HG03442 (cell line): ENCODE results near the gene MAST1.
"Not testable (repeated sequence)": the region's sequence is repeated elsewhere in the genome, so short reads cannot be mapped to it uniquely, and the experiment has no call there.

Experiments
- ATAC-seq: cut with Tn5 transposase; IDR thresholded peaks from one replicate; pipeline ENCODE4 v1.9.1; 2021; ENCODE audit warnings: mild to moderate bottlenecking, moderate library complexity; ENCODE audit not compliant: unreplicated experiment

MAST1 gene

DNA sequence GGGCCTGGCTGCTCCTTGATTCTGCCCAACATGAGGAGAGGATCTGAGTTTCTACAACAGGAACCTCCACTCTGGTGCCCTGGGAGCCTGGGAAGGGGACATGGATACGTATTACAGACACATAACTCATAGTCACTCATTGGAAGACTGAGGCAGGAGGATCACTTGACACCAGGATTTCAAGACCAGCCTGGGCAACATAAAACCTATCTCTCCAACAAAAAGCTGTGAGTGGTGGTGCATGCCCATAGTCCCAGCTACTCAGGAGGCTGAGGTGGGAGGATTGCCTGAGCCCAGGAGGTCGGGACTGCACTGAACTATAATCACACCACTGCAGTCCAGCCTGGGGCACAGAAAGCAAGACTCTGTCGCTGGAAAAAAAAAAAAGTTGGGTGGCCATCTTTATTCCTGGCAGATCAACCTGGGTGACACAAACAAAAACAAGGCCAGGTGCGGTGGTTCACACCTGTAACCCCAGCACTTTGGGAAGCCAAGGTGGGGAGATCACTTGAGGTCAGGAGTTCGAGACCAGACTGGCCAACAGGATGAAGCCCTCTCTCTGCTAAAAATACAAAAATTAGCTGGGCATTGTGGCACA, 49.8 kb downstream of the MAST1 start:
- no peak for ATAC-seq

DNA sequence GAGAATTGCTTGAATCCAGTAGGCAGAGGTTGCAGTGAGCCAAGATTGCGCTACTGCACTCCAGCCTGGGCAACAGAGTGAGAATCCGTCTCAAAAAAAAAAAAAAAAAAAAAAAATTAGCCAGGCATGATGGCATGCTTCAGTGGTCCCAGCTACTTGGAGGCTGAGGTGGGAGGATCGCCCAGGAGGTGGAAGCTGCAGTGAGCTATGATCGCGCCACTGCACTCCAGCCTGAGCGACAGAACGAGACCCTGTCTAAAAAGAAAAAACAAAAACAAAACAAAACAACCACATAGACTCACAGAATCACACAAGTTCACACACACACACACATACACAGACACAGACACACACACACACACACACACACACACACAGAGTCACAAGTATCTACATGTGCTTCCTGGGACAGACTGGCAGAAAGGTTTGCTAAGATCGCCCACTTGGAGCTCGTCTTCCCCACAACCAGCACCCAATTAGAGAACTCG, 52.0 kb downstream of the MAST1 start:
- not testable (repeated sequence) for ATAC-seq

DNA sequence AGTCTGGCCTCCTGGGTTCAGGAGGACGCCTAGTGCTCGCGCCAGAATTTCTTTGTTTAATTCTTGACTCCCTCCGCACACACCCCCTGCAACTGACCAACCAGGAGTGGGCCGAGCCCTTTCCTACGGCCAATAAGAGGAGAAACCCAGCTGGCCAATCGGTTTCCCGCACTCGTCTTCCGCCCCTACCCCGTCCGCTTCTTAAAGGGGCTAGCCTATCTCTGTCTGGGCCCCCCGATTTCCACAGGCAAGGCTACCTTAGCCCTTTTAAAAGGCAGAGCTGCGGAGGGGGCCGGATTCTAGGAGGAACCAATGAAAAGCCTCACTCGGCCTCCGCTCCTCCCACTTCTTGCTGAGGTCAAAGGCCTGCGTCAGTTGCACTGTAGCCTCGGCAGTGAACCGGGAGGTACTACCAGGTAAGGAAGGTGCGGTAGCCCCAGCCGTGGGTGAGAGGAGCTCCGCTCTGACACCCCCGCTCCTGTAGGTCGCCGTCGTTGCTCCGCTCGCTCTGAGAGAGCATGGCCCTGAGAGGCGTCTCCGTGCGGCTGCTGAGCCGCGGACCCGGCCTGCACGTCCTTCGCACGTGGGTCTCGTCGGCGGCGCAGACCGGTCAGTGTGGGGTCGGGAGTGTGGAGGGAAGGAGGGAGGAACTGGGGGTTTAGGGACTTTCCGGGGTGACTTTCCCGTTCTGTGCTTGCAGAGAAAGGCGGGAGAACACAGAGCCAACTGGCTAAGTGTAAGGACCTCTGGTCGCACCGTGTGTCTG, 52.7 kb downstream of the MAST1 start, which contains the start of gene GCDH:
Gene GCDH, plus strand, starts transcription at position 374 of the 766 bp plus-strand sequence. Its CDS starts 145 bp downstream, at position 519.
- ATAC-seq: peak; percentile 90

DNA sequence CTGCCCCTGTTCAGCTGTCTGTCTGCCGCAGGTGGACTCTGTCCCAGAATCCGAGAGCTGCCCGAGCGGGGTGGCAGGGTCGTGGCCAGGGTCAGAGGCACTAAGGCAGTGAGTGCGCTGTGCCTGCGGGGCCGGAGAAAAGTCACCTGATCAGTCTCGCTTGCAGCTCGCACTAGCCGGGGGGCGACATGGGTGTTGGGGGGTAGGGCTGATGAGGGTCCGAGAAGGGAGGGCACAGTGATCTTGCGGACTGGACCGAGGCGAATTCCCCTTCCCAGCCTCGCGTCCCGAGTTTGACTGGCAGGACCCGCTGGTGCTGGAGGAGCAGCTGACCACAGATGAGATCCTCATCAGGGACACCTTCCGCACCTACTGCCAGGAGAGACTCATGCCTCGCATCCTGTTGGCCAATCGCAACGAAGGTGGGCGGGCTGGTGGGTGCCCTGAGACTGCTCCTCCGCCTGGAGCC, 53.3 kb downstream of the MAST1 start:
- no peak for ATAC-seq

DNA sequence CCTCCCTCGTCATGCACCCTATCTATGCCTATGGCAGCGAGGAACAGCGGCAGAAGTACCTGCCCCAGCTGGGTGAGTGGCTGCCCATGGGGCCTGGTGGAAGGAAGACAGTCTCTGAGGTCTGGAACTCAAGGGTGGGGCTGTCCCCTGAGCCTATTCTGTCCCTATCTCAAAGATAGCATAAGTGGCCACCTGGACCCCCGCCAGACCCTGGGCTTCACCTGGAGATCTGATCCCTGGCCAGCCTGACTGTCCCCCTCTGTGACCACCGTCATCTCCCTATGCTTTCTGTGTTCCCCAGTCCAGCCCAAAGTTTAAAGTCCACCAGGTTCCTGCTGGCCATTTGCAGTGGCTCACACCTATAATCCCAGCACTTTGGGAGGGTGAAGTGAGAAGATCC, 55.3 kb downstream of the MAST1 start:
- no peak for ATAC-seq

DNA sequence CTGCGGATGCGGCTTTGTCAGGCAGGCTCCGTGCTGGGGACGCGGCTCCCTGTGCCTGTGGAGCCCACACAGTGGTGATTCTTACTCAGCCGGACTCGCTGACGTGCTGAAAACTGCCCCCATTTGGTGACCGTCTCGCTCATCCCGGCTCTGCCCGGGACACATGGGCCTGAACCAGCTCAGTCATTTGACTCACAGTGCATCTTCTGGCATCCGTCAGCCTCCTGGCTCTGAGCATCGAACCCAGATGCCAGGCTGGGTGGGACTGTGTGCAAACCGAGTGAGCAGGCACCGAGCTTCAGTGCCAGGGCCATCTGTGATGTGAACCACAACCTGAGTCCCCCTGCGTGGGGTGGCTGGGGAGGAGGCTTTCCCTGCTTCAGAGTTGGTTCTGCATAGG, 58.1 kb downstream of the MAST1 start:
- ATAC-seq: no peak

DNA sequence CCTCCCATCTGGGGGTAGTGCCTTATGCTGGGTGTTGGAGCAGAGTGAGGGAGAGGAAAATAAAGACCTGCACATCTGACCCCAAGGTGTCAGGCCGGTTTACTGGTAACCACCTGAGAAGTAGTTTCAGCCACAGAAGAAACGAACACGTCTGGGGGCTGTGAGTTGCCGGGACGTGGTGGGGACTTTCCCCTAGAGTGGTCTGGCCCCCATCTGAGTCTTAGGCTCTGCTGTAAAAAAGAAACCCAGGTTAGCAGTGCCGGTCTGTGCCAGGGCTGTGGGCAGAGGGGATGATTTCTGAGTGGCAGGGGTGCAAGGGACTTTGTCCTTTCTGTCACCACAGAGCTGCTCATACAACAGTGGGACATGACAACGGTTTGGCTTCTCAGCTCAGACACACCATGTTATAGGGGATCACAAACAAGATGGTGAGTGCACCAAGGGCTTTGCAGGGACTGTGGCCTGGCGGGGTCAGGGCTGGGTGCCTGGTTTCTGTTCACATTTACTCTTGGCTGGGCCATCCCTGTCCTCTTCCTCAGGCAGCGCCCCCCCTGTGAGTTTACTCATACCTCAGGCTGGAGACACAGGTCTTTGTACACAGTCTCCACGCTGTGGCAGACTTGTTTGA, 61.7 kb downstream of the MAST1 start:
- peak; percentile 73 for ATAC-seq

DNA sequence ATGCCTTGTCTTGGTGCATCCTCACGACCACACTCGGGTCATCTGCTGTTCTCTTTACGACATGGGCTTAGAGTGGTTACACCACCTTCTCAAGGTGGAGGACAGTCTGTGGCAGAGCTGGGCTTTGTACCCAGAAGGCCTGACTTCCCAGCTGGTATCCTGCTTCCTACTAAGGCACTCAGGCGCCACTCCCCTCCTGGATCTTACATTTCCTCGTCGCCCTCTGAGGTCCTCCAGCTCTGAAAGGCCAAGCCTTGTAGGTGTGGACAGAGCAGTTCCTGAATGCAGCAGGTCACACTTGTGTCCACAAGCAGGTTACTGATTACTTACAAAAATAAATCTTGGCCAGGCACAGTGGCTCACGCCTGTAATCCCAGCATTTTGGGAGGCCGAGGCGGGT, 68.9 kb downstream of the MAST1 start:
- ATAC-seq: no peak

DNA sequence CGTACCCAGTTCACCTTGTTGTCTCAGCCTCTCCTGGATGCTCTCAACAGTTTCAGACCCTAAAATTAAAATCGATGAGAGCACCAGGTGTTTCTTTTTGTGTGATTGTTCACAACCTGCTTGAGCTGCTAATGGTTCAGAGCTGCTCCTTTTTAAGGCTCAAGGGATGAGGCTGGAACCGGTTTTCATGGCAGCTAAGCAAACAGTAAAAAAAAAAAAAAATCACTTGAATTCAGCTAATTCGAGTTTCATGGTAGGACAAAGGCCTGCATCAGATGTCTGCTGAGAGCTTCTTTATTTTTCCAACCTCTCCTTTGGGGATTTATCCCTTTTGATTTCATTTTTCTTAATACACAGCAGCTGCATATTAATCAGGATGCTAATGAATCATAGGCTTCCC, 74.3 kb downstream of the MAST1 start:
- no peak for ATAC-seq

DNA sequence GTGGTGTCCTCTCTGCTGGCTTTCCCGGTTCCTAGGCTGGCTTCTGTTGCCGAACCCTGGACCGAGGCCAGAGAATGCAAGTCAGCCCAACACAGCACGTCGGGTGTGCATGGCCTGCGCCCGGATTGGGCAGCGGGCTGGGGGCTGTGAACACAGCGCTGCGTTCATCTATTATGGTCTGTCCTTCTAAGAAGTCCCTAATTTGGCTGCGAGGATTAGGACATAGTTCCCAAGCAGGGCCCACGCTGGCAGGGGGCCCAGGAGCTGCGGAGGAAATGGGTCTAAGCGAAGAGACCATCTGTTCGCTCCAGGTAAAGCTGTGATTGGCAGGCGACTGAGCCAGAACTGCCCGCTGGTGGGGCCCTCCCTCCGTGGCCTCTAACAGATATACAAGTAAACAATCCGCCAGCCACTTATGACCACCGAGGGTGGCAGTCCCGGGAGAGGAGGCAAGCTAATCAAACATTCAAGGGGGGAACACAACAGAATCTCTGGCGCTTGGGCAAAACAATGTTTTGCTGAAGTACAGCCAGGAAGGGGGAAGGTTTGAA, 74.8 kb downstream of the MAST1 start:
- ATAC-seq: no peak

DNA sequence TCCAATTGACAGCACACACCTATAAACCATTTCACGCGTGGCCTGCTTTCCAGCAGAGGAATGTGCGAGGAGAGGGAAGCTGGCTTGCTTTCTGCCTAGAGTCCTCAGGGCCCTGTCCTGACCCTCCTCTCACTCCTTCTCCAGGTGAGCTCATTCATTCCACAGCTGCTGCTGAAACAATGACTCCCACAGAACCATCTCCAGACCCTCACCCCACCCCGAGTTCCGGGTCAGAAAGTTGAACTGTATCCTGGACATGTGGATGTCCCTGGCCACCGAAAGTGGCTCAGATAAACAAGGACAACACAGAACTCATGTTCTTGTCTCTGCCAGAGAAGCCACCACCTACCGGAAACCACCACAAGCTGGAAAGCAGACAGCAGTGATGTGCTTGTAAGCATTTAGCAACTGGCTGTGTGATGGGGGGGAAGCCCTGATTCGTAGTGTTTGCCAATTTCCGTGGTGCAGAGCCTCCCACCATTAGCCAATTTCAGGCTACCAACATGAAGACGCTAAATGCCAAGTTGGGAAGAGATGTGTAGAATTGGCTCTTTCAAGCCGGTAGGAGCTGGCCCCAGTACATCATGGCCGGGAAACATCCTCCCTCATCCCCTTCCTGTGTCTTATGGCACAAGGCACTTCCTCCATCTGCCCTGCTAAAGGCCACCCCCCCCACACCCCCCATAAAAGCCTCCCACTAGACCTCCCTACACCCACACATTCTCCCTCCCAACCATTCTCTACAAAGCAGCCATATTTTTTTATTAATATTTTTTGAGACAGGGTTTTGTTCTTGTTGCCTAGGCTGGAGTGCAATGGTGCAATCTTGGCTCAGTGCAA, 75.8 kb downstream of the MAST1 start:
- ATAC-seq: no peak

DNA sequence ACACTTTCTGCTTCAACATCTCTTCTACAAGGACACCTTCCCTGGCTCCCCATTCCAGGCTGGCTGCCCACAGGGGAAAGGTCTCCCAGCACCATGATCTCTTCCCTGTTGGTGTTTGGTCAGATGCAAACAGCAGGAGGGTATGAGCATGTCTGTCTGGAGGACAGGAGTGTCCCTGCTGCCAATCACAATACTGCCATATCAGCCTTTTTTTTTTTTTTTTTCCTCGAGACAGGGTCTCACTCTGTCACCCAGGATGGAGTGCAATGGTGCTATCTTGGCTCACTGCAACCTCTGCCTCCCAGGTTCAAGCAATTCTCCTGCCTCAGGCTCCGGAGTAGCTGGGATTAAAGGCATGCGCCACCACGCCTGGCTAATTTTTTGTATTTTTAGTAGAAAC, 77.5 kb downstream of the MAST1 start:
- not testable (repeated sequence) for ATAC-seq

DNA sequence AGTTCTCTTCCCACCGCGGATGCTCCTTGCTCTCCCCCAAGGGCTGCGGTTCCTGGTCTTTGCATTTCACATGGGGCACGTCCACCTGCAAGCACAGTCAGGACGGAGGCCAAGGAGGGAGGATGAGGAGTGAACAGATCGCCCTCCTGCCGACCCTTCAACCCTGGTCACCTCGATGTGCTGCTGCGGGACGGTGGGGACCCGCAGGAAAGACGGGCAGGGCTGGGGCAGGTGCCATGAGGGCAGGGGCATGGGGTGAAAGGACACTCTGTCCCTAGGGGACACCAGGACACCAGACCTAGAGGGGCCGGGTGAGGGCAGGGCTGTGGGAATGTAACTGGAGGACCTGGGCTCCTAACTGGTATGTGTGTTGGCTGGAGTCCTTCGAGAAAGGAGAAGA, 79.9 kb downstream of the MAST1 start:
- ATAC-seq: no peak

DNA sequence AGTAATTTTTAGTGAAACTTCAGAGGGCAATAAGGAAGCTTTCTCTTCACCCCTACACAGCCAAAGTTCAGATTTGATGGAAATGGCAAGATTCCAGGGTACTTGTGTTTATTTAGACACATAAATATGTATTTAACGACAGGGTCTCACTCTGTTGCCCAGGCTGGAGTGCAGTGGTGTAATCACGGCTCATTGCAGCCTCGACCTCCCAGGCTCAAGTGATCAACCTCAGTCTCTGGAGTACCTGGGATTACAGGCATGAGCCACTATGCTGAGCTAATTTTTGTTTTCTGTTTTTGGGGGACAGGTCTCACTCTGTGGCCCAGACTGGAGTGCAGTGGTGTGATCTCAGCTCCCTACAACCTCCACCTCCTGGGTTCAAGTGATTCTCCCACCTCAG, 82.7 kb downstream of the MAST1 start:
- ATAC-seq: no peak

DNA sequence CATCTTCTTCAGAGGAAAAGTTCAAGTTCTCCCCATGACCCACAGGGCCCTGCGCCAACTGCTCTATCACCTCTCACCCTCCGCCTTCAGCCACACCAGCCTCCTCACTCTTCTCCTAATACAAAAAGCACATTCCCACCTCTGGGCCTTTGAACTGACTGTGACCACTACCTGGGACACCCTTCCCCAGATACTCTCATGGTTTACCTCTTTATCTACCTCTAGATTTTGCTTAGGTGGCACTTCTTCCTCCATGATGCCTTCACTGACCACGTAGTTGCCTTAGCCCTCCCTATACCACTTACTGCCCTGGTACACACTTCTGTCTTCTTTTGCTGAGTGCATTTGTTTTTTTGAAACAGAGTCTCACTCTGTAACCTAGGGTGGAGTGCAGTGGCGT, 84.6 kb downstream of the MAST1 start:
- ATAC-seq: no peak
